K562 (cell line): ENCODE data around the gene MGAT4B. TPM values are rescaled to one million over a fixed set of nuclear protein-coding genes. Genes with fewer than 3 reads are reported as not detected.

Experiments used
- AFF1 ChIP-seq, 2 experiments: fragments of 450-650 bp; IDR thresholded peaks; 2 replicates each; pipeline ENCODE4 v1.6.1; 2018; ENCODE audit warnings: mild to moderate bottlenecking in 2 of 2, low read depth in 1 of 2; ENCODE audit not compliant: partially characterized antibody in 2 of 2
- BCOR ChIP-seq: fragments of 450-650 bp; IDR thresholded peaks from 2 replicates; pipeline ENCODE4 v1.6.1; 2016
- CCNT2 ChIP-seq: IDR thresholded peaks from 2 replicates; pipeline ENCODE4 v1.6.1; 2011; ENCODE audit warnings: borderline replicate concordance, low read depth, mild to moderate bottlenecking, moderate library complexity, mixed read lengths, low read length; ENCODE audit not compliant: insufficient read length; ENCODE audit errors: extremely low read depth
- CHAMP1 ChIP-seq: fragments of 450-650 bp; IDR thresholded peaks from 2 replicates; pipeline ENCODE4 v1.6.1; 2016; ENCODE audit warnings: mild to moderate bottlenecking
- CTBP1 ChIP-seq: fragments of 450-650 bp; IDR thresholded peaks from 2 replicates; pipeline ENCODE4 v1.6.1; 2016; ENCODE audit warnings: borderline replicate concordance
- ESRRB ChIP-seq: fragments of 250-450 bp; sonication (Bioruptor Pico); IDR thresholded peaks from 2 replicates; pipeline ENCODE4 v1.5.0; 2020; ENCODE audit warnings: mild to moderate bottlenecking, moderate library complexity, borderline replicate concordance
- HNRNPUL1 ChIP-seq: fragments of 200-400 bp; formaldehyde crosslinking; IDR thresholded peaks from 2 replicates; pipeline ENCODE4 v1.6.1; 2017; ENCODE audit warnings: low read length
- IRF1 ChIP-seq: sonication (generic); formaldehyde crosslinking; IDR thresholded peaks from 2 replicates; pipeline ENCODE4 v1.8.0; 2022; ENCODE audit warnings: missing genetic modification reagents, mild to moderate bottlenecking, borderline replicate concordance
- KLF6 ChIP-seq: fragments of 250-450 bp; sonication (Bioruptor Pico); IDR thresholded peaks from 2 replicates; pipeline ENCODE4 v1.4.0; 2020; ENCODE audit warnings: mild to moderate bottlenecking, moderate library complexity, borderline replicate concordance
- LARP7 ChIP-seq: fragments of 450-650 bp; IDR thresholded peaks from 2 replicates; pipeline ENCODE4 v1.6.1; 2016
- MCM3 ChIP-seq: fragments of 450-650 bp; IDR thresholded peaks from 2 replicates; pipeline ENCODE4 v1.6.1; 2016
- MCM7 ChIP-seq, 2 experiments: fragments of 450-650 bp; IDR thresholded peaks; 2 replicates each; pipeline ENCODE4 v1.6.1; 2016 to 2018
- MTF1 ChIP-seq: fragments of 250-450 bp; sonication (Bioruptor Pico); IDR thresholded peaks from 2 replicates; pipeline ENCODE4 v1.9.0; 2021; ENCODE audit warnings: moderate library complexity, mild to moderate bottlenecking, inconsistent platforms, borderline replicate concordance
- NCOA1 ChIP-seq: fragments of 450-650 bp; IDR thresholded peaks from 2 replicates; pipeline ENCODE4 v1.6.1; 2016; ENCODE audit warnings: low read depth
- NR4A1 ChIP-seq, 2 experiments: fragments of 250-450 bp in 1 of 2; fragments of 450-650 bp in 1 of 2; sonication (Bioruptor Pico) in 1 of 2; IDR thresholded peaks; 2 replicates each; pipeline versions ENCODE4 v1.4.0 to v1.6.1; 2016 to 2020; ENCODE audit warnings: mild to moderate bottlenecking in 2 of 2, missing compliant biosample characterization in 1 of 2, missing genetic modification characterization in 1 of 2, moderate library complexity in 1 of 2
- SMARCA5 ChIP-seq: fragments of 450-650 bp; IDR thresholded peaks from 2 replicates; pipeline ENCODE4 v1.6.1; 2016
- SRSF7 ChIP-seq: fragments of 200-400 bp; formaldehyde crosslinking; optimal IDR thresholded peaks from 2 replicates; pipeline ENCODE3; 2017; ENCODE audit warnings: mild to moderate bottlenecking, low read depth, low read length
- STAG1 ChIP-seq: sonication (generic); formaldehyde crosslinking; IDR thresholded peaks from 2 replicates; pipeline ENCODE4 v1.5.0; 2020; ENCODE audit warnings: missing genetic modification reagents, borderline replicate concordance
- WHSC1 ChIP-seq: IDR thresholded peaks from one replicate; pipeline ENCODE4 v1.6.1; 2012; ENCODE audit warnings: low read length, control low read depth, inconsistent platforms
- ZKSCAN8 ChIP-seq: fragments of 200-800 bp; sonication (Bioruptor generic); IDR thresholded peaks from 2 replicates; pipeline ENCODE4 v1.6.1; 2016; ENCODE audit warnings: missing genetic modification characterization, missing compliant biosample characterization
- ZNF174 ChIP-seq: fragments of 250-450 bp; sonication (Bioruptor Pico); IDR thresholded peaks from 2 replicates; pipeline ENCODE4 v1.4.0; 2020; ENCODE audit warnings: mild to moderate bottlenecking
- ZNF347 ChIP-seq: fragments of 450-650 bp; formaldehyde crosslinking; IDR thresholded peaks from 2 replicates; pipeline ENCODE4 v1.4.0; 2020; ENCODE audit warnings: low read depth, mild to moderate bottlenecking, moderate library complexity
- ZNF778 ChIP-seq: fragments of 450-650 bp; formaldehyde crosslinking; IDR thresholded peaks from 2 replicates; pipeline ENCODE4 v1.4.0; 2020; ENCODE audit warnings: mild to moderate bottlenecking, moderate library complexity
- polyA plus RNA-seq, 8 experiments: library from polyadenylated mRNA; depleted of rRNA in 4 of 8; stranded (reverse) in 5 of 8; unstranded in 3 of 8; fragments of >200 nt; fragmentation: Nextera tagmentation in 2 of 8; fragmentation: Illumina TruSeq in 1 of 8; extraction: Ambion mirVana in 2 of 8; extraction: Trizol in 1 of 8; gene quantifications; 2 replicates each; pipeline versions ENCODE4 v1.2.1 to v1.2.3, GENCODE V29; 2011 to 2014; ENCODE audit warnings: inconsistent platforms in 1 of 8, missing spikeins in 1 of 8
- total RNA-seq, 7 experiments: library from RNA; depleted of rRNA in 6 of 7; stranded (reverse); fragments of >200 nt in 6 of 7; fragmentation: Illumina TruSeq in 2 of 7; extraction: Trizol in 2 of 7; gene quantifications; 2 replicates each; pipeline versions ENCODE4 v1.2.1 to v1.2.3, GENCODE V29; 2011 to 2021; ENCODE audit warnings: low replicate concordance in 1 of 7

The MGAT4B gene
- total and polyA plus RNA-seq, 9 of the 15 experiments (the other 6 are each of a cell fraction or from before 2014, with no cell fraction given) = 0.34 to 133 (median 75.4) TPM

- TF ChIP-seq MTF1 (CRISPR knock-in tag) (no peak), KLF6 (CRISPR knock-in tag) (no peak), NCOA1 (no peak), ZKSCAN8 (CRISPR knock-in tag) (no peak), SRSF7 (no peak), CTBP1 (0 out of 2 replicates have a peak, but pooled peaks have one; percentile 19), BCOR (no peak), AFF1 (IDR thresholded peaks at IDR 0.05; ENCODE audit: low read depth in 1 of 2, partially characterized antibody in 2 of 2) (no peak), MCM3 (no peak), IRF1 (CRISPR knock-in tag) (no peak), HNRNPUL1 (no peak), CHAMP1 (no peak), STAG1 (CRISPR knock-in tag) (no peak), SMARCA5 (no peak), NR4A1 (CRISPR knock-in tag; IDR thresholded peaks at IDR 0.05) (no peak), NR4A1 (tag; IDR thresholded peaks at IDR 0.05) (no peak), MCM7 (IDR thresholded peaks at IDR 0.05) (no peak), LARP7 (no peak), ESRRB (CRISPR knock-in tag) (no peak), CCNT2 (no peak), ZNF347 (CRISPR knock-in tag) (no peak), ZNF778 (no peak), WHSC1 (no peak), ZNF174 (CRISPR knock-in tag) (no peak)
Measured at GRCh38 chr5:179805529-179806249, 977 bp downstream of the MGAT4B start (continued).
